ENCODE results near the gene CCDC188. TPM values are rescaled to one million over a fixed set of nuclear protein-coding genes. Genes with fewer than 3 reads are reported as not detected.

The CCDC188 gene
- total and polyA plus RNA-seq, 2 of the 4 experiments (the other 2 are of a cell fraction) = 0.10 TPM; not detected in 1

DNA sequence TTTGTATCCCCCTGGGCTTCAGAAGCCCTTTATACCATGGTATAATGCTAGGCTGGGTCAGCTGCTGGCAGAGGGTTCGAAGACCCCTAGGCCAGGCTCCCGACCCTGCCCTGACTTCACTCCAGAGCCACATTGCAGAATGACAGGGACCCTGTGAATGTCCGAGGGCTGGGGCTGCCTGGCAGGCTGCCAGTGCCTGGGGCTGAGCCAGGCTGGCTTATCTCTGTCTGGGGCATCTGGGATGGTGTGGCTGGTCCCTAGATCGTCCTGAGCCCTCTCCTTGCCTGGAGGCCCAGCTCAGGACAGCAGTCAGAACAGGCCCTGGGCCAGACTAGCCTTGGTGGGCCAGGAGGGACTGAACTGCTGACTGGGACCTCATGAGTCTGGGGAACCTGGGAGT, 15.6 kb downstream of the CCDC188 start:
- Histone ChIP-seq H3K9ac (ENCODE audit: low read depth, low read length) (no peak overlapping the region), H2AFZ (replicated peaks; ENCODE audit: low read length, poor library complexity) (no peak overlapping the region), H3K9me1 (ENCODE audit: insufficient read depth, low read length) (peaks cover 9% of the 10 kb centered on the region), H2BK120ac (ENCODE audit: low read depth, low read length) (no peak overlapping the region), H3K4me1 (ENCODE audit: control insufficient read depth, insufficient read depth, low read length) (peaks cover 15% of the 10 kb centered on the region), H2AK5ac (ENCODE audit: low read depth, low read length) (no peak overlapping the region), H3K56ac (ENCODE audit: extremely low read depth, insufficient read depth, low read length) (no peak overlapping the region), H3K4ac (ENCODE audit: low read depth, low read length) (no peak overlapping the region), H3K79me1 (ENCODE audit: low read depth in 1 of 2, low read length in 2 of 2) (peaks cover 11 to 76% of the 10 kb centered on the region in 2 experiments), H4K5ac (ENCODE audit: low read depth, low read length) (no peak overlapping the region), H3K18ac (ENCODE audit: low read depth, low read length) (no peak overlapping the region), H2BK20ac (ENCODE audit: low read depth, low read length) (no peak overlapping the region), H4K8ac (ENCODE audit: low read depth in 2 of 2, low read length in 2 of 2) (no peak overlapping the region), H3K4me3 (ENCODE audit: insufficient read depth, low read depth, low read length) (no peak overlapping the region), H2AK9ac (replicated peaks; ENCODE audit: low read depth, low read length, poor library complexity) (no peak overlapping the region), H3K9me3 (ENCODE audit: control insufficient read depth, insufficient read depth, low read length) (no peaks in the 10 kb centered on the region), H3K14ac (replicated peaks; ENCODE audit: low read depth, low read length) (no peak overlapping the region), H3K27ac (ENCODE audit: insufficient read depth, low read length) (no peak overlapping the region), H4K20me1 (ENCODE audit: insufficient read depth, low read length) (peaks cover 73% of the 10 kb centered on the region), H2BK5ac (ENCODE audit: low read depth, low read length, poor library complexity, severe bottlenecking) (no peak overlapping the region), H4K91ac (ENCODE audit: insufficient read depth, low read depth, low read length) (no peak overlapping the region), H3K27me3 (ENCODE audit: control insufficient read depth, insufficient read depth, low read length) (no peaks in the 10 kb centered on the region), H3K23ac (ENCODE audit: low read depth, low read length) (no peak overlapping the region), H3K4me2 (ENCODE audit: low read depth, low read length) (no peak overlapping the region), H2BK15ac (ENCODE audit: low read depth, low read length) (no peak overlapping the region), H3K36me3 (ENCODE audit: control insufficient read depth, insufficient read depth, low read length) (peaks cover 6% of the 10 kb centered on the region)
- no CpG with 5 or more reads among the region's 4 CpGs for WGBS, 2 experiments (ENCODE audit: extremely low coverage in 2 of 2, insufficient read length in 1 of 2)
- no peak for TF ChIP-seq RFX5 (IDR thresholded peaks at IDR 0.05; ENCODE audit: low read depth, low read length)
- TF ChIP-seq RCOR1 (IDR thresholded peaks at IDR 0.05; ENCODE audit: insufficient replicate concordance, low read length) = no peak
- no peak for DNase-seq
- in situ Hi-C loops (cut with MboI; ENCODE audit: low sequenced_read_pairs) (no loop called here), dilution Hi-C loops (cut with HindIII; ENCODE audit: low sequenced_read_pairs, unreplicated experiment) (no loop called here), intact Hi-C loops (cut with micrococcal nuclease) (no loop called here)
- ATAC-seq (ENCODE audit: low read depth) = no peak
- ChIA-PET POLR2A (ENCODE audit: unreplicated experiment) (no interaction called here), CTCF (no interaction called here)
- no TSS peak for BruUV-seq (replicated peaks)
